ENCODE data around the gene FGA. TPM values are rescaled to one million over a fixed set of nuclear protein-coding genes. Genes with fewer than 3 reads are reported as not detected.

FGA gene
- total and polyA plus RNA-seq, 4 donors, result 8,747 to 25,210 (median 14,399) TPM

- TF ChIP-seq CTCF (IDR thresholded peaks at IDR 0.05; ENCODE audit: low read depth, low read length, missing input control) (no peak), JUND (IDR thresholded peaks at IDR 0.05) (peak in 1 of 2 donors; percentile 11), NR2F2 (IDR thresholded peaks at IDR 0.05) (no peak), RAD21 (IDR thresholded peaks at IDR 0.05) (no peak), MAX (IDR thresholded peaks at IDR 0.05) (peak; percentile 3), FOXA2 (IDR thresholded peaks at IDR 0.05) (no peak)
These were observed 14.2 kb upstream of the FGA start (continued) for GRCh38 chr4:154604696-154605200.

- H3K27ac ChIP-seq (ENCODE audit: low read depth in 1 of 2, low read length in 2 of 2), result peak overlapping the region; percentile 33 to 47
- H3K36me3 ChIP-seq (ENCODE audit: control insufficient read depth in 4 of 4, insufficient read depth in 3 of 4, low read depth in 1 of 4, low read length in 3 of 4), result peaks cover under 1 to 26% (median 12%) of the 10 kb centered on the region in 4 donors
- peaks cover 0 to 14% (median 9%) of the 10 kb centered on the region in 4 donors for H3K4me1 ChIP-seq (ENCODE audit: control insufficient read depth in 4 of 4, insufficient read depth in 4 of 4, low read length in 3 of 4)
- 45% methylated on average over 6 of the region's 6 CpGs for WGBS
- no peaks in the 10 kb centered on the region for H3K27me3 ChIP-seq (ENCODE audit: control insufficient read depth in 4 of 4, insufficient read depth in 4 of 4, low read length in 3 of 4)
- H3K9me3 ChIP-seq (ENCODE audit: control insufficient read depth in 4 of 4, low read length in 3 of 4), result no peaks in the 10 kb centered on the region
- no peak overlapping the region for H3K9ac ChIP-seq (ENCODE audit: low read depth in 1 of 2, low read length in 2 of 2)
- TF ChIP-seq HNF4A (conservative IDR thresholded peaks at IDR 0.05) (peak in 1 of 2 donors; percentile 14), EGR1 (IDR thresholded peaks at IDR 0.05; ENCODE audit: low read depth in 2 of 2) (peak in 1 of 2 donors; percentile 1), REST (IDR thresholded peaks at IDR 0.05) (no peak), SP1 (IDR thresholded peaks at IDR 0.05) (peak; percentile 34)
- H3K4me3 ChIP-seq (ENCODE audit: low read depth in 1 of 3, low read length in 3 of 3), result peak overlapping the region in 1 of 3 donors; percentile 12
- no peak for DNase-seq (ENCODE audit: low spot score)
These were observed 12.7 kb upstream of the FGA start for GRCh38 chr4:154603033-154603943.

- WGBS, result 18% methylated on average over 1 of the region's 1 CpG
- TF ChIP-seq ZBTB33 (IDR thresholded peaks at IDR 0.05), result no peak
- no peak for TF ChIP-seq FOXA2 (IDR thresholded peaks at IDR 0.05)
- no peak for TF ChIP-seq HNF4A (conservative IDR thresholded peaks at IDR 0.05)
- no peak for TF ChIP-seq GABPA (IDR thresholded peaks at IDR 0.05 in 1 of 2, conservative IDR thresholded peaks at IDR 0.05 in 1 of 2)
- no peak for TF ChIP-seq REST (IDR thresholded peaks at IDR 0.05)
- TF ChIP-seq TAF1 (conservative IDR thresholded peaks at IDR 0.05), result no peak
- TF ChIP-seq YY1 (IDR thresholded peaks at IDR 0.05), result peak; percentile 47
- no peak for TF ChIP-seq NR2F2 (IDR thresholded peaks at IDR 0.05)
- TF ChIP-seq JUND (IDR thresholded peaks at IDR 0.05), result peak; percentile 26 to 83
These were observed 12.0 kb upstream of the FGA start for GRCh38 chr4:154602404-154603020.

More at GRCh38 chr4:154602404-154603020, 12.0 kb upstream of the FGA start:
- Histone ChIP-seq H3K36me3 (ENCODE audit: control insufficient read depth in 4 of 4, insufficient read depth in 3 of 4, low read depth in 1 of 4, low read length in 3 of 4) (peaks cover 0 to 21% (median 7%) of the 10 kb centered on the region in 4 donors), H3K4me3 (ENCODE audit: low read depth in 1 of 3, low read length in 3 of 3) (no peak overlapping the region), H3K9me3 (ENCODE audit: control insufficient read depth in 4 of 4, low read length in 3 of 4) (no peaks in the 10 kb centered on the region), H3K27ac (ENCODE audit: low read depth in 1 of 2, low read length in 2 of 2) (peak overlapping the region; percentile 33 to 47), H3K9ac (ENCODE audit: low read depth in 1 of 2, low read length in 2 of 2) (no peak overlapping the region), H3K4me1 (ENCODE audit: control insufficient read depth in 4 of 4, insufficient read depth in 4 of 4, low read length in 3 of 4) (peaks cover 0 to 21% (median 9%) of the 10 kb centered on the region in 4 donors), H3K27me3 (ENCODE audit: control insufficient read depth in 4 of 4, insufficient read depth in 4 of 4, low read length in 3 of 4) (no peaks in the 10 kb centered on the region)
- DNase-seq (ENCODE audit: low spot score), result no peak
